ENCODE results near the gene ABL2.

The ABL2 gene

DNA sequence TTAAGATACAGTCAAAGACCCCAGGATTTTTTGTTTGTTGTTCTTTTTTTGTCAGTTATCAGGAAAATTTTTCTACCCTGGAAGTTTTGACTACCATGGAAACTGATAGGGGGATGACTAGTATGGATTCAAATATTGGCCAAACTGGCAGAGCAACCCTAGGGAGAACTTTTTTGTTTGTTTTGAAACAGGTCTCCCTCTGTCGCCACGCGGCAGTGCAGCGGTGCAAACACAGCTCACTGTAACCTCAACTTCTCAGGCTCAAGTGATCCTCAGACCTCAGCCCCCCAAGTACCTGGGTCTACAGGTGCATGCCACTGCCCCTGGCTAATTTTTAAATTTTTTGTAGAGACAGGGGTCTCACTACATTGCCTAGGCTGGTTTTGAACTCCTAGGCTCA lies 101.0 kb downstream of the ABL2 start:
- no peak for DNase-seq

- DNase-seq = no peak
Measured at GRCh38 chr1:179127163-179127895, 102.1 kb downstream of the ABL2 start.

DNA sequence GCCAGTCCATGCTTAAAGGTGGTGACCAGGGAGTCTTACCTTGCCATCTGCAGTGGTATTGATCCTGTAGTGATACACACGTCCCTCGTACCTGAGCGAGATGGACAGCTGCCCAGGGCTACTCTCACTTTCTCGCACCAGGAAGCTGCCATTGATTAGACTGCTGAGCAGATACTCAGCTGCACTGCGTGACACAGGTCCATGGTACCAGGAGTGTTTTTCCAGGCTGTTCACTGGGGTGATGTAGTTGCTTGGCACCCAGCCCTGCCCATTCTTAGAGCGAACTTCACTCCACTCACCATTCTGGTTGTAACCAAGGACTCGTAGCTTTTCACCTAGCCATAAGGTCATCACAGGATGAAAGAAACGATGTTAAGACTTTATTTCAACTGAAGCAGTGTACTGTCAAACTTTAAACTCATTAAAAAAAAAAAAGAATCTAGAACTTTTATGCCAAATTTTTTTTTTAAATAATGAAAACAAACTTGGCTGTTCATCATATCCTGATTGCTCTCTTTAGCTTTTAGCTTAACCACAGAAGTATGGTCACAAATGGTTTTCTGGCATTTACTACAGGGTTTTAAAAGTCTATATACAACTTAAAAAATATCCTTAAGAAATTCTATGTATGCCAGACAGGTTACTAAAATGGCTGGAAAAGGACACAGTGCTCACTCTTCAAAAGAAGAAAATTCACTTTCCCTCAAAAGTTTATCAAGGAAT lies 103.0 kb downstream of the ABL2 start:
- DNase-seq = no peak

- DNase-seq = no peak
Measured at GRCh38 chr1:179124873-179125272, 104.6 kb downstream of the ABL2 start.

DNA sequence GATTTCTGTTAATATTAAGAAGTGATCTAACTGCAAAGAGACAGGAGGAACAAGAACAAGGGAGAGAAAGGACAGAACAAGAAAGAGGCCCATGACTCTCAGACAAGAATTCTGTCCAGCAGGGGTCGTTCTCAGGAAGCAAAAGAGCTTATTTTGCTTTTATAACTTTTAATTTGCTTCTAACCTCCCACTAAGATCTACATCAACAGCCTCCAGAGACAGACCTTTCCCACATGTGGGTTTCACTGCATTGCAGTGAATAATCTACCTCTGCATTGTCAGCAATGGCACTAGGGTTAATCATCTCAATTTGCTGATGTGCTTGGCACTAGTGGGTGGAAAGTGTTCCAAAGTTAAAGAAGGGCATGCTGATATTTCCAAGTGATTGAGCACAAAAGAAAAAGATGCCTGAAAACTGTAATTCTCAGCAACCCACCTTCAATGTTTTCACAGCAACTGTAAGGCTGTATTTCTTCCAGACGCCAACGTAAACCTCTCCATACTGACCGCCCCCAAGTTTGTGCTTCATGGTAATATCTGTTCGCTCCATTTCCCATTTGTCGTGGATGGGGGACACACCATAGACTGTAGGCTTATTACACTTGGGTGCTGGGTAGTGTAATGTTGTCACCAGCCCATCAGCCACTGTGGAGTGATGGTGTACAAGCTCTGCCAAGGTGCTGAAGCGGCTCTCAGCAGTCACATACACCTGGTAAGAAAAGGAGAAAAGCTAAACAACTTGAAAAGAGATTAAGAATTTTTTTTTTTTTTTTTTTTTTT lies 108.1 kb downstream of the ABL2 start:
- DNase-seq = no peak

DNA sequence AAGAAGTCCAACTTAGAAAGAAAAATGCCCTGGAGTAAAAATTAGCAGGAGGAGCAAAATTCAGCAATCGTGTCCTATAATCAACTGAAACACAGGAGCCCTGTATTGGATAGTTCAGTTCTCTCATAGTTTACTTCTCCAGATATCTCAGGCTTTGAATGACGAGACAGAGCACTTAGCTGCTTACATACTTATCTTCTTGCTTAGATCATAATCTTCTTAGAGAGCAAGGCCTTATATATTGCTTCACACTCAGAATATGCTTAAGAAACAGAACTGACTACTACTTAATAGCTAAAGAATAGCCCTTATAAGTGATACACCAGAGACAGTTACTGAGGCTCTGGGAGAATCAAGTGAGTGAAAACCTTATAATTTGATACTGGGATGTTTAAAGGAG lies 108.7 kb downstream of the ABL2 start:
- no peak for DNase-seq

- no peak for DNase-seq
Measured at GRCh38 chr1:179119513-179119912, 110.0 kb downstream of the ABL2 start.

- no peak for DNase-seq
Measured at GRCh38 chr1:179115181-179115580, 114.3 kb downstream of the ABL2 start.

GRCh38 chr1:179108644-179109043 lies 120.8 kb downstream of the ABL2 start:
- DNase-seq = no peak

GRCh38 chr1:179107706-179108629 lies 121.5 kb downstream of the ABL2 start:
- no peak for DNase-seq

DNA sequence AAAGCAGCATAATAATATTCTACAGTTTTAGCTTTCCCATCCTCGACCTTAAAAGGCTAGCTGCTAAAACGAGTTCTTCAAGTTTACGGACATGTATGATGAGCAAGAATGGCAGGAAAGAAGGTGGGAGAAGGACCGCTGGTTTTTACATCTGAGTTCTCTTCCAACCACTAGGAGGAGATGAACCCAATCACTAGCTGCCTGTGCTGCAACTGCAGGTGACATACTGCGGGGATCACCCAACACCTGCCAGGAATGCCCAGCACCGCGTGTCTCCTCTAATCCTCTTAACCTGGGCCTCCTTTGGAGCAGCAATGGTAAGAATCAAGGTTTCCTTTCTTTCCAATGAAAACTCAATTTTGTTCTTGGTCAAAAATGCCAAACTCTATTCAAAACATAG lies 124.1 kb downstream of the ABL2 start:
- no peak for DNase-seq

- no peak for DNase-seq
Measured at GRCh38 chr1:179104611-179105250, 124.7 kb downstream of the ABL2 start.

GRCh38 chr1:179103999-179104398 lies 125.5 kb downstream of the ABL2 start:
- no peak for DNase-seq

- no peak for DNase-seq
Measured at GRCh38 chr1:179101566-179101965, 127.9 kb downstream of the ABL2 start.

DNA sequence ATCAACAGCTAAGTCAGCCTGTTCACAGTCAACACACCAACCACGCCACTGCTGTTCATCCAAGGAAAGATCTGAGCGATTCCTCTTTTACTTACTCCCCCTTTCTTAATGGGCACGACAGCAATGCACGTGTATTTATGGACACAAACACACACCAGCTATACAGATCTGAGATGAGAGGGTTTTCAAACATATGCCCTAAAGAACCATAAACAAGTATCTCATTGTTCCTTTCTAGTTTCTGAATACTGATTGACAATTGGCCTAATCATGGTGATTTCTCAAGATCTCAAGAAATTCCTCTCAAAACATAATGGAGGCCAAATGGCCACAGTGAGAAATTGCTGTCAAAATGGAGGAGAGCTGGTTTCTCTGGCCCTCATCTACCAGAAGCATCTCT lies 129.6 kb downstream of the ABL2 start:
- no peak for DNase-seq

GRCh38 chr1:179095924-179096323 lies 133.6 kb downstream of the ABL2 start:
- DNase-seq = no peak

- no peak for DNase-seq
Measured at GRCh38 chr1:179095377-179095776, 134.1 kb downstream of the ABL2 start.

DNA sequence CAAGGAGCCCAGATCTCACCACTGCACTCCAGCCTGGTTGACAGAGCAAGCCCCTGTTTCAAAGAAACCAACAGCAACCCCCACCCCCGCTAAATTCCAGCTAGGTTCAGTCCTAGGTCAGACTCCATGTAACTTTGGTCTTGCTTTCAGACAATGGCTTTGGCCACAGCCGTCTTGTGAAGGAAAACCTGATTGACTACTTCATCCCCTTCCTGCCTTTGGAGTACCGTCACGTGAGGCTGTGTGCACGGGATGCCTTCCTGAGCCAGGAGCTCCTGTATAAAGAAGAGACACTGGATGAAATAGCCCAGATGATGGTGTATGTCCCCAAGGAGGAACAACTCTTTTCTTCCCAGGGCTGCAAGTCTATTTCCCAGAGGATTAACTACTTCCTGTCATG lies 134.7 kb downstream of the ABL2 start:
- DNase-seq = no peak

- no peak for DNase-seq
Measured at GRCh38 chr1:179092896-179093461, 136.5 kb downstream of the ABL2 start.

DNA sequence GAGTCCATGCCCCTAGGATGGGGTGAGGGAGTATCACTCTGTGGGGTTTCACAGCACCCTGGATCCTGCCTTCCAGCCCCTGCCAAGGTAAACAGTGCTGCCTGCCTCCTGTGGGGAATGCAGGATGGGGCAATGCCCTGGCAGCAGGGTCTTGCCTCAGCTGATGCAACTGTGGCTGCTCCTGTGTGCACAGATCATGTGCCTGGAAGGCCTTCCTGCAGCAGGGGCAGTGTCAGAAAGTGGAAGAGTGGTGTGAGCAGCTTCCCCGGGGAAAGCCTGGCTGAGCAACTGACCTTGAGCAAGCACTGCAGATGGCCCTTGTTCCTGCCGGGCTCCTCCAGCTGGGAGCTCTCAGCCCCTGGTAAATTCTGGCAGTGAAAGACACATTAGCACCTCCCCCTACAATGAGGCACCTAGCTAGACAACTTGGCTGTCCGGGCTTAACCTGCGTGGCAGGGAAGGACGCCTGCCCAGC lies 137.7 kb downstream of the ABL2 start:
- no peak for DNase-seq

GRCh38 chr1:179090923-179091322 lies 138.6 kb downstream of the ABL2 start:
- no peak for DNase-seq

- DNase-seq = no peak
Measured at GRCh38 chr1:179090522-179090921, 139.0 kb downstream of the ABL2 start.
